Stomach (tissue), 9 donors: Measurements from ENCODE around the gene IL32. TPM values are rescaled to one million over a fixed set of nuclear protein-coding genes. Genes with fewer than 3 reads are reported as not detected.

ENCODE experiments used
- DNase-seq, 2 donors: peaks; one replicate each; pipeline versions ENCODE4 v3.0.0 to v3.0.0-alpha.2; 2013 to 2019
- H3K27ac ChIP-seq, 5 donors: fragments of 200-600 bp in 4 of 5; sonication (generic) in 4 of 5; one replicate each; pipeline ENCODE4 v1.5.1; 2013 to 2019; ENCODE audit warnings: mild to moderate bottlenecking in 1 of 5, moderate library complexity in 1 of 5
- H3K27me3 ChIP-seq, 3 donors: fragments of 200-600 bp; sonication (generic); one replicate each; pipeline ENCODE4 v1.5.1; 2017 to 2019; ENCODE audit warnings: mixed run types in 1 of 3
- H3K36me3 ChIP-seq, 4 donors: fragments of 200-600 bp; sonication (generic); 1 replicate in 3 of 4; 2 replicates in 1 of 4; pipeline ENCODE4 v1.5.1; 2016 to 2019
- H3K4me1 ChIP-seq, 4 donors: fragments of 200-600 bp; sonication (generic); one replicate each; pipeline ENCODE4 v1.5.1; 2016 to 2019
- H3K4me3 ChIP-seq, 4 donors: fragments of 200-600 bp; sonication (generic) in 3 of 4; one replicate each; pipeline ENCODE4 v1.5.1; 2016 to 2019; ENCODE audit warnings: mild to moderate bottlenecking in 1 of 4
- H3K9me3 ChIP-seq, 4 donors: fragments of 200-600 bp; sonication (generic); one replicate each; pipeline ENCODE4 v1.5.1; 2016 to 2019
- EP300 ChIP-seq: sonication (generic); formaldehyde crosslinking; IDR thresholded peaks from one replicate; pipeline ENCODE4 v1.6.1; 2017; ENCODE audit warnings: antibody characterized with exemption
- POLR2A ChIP-seq, 4 donors: fragments of 450-650 bp; IDR thresholded peaks; one replicate each; pipeline ENCODE4 v1.6.1; 2016; ENCODE audit warnings: antibody characterized with exemption in 4 of 4, control low read depth in 2 of 4, mild to moderate bottlenecking in 1 of 4, moderate library complexity in 1 of 4
- POLR2AphosphoS5 ChIP-seq, 3 donors: sonication (generic); formaldehyde crosslinking; IDR thresholded peaks; one replicate each; pipeline ENCODE4 v1.6.1; 2016; ENCODE audit warnings: antibody characterized with exemption in 3 of 3
- WGBS, 5 donors: extraction: QIAGEN DNeasy Blood & Tissue Kit in 3 of 5; methylation state at CpG; one replicate each; pipeline versions ENCODE4 v1.1.5 to v1.1.7; 2013 to 2018; 5-methylcytosine and 5-hydroxymethylcytosine counted together
- intact Hi-C: fragments of 100-400 bp; cut with DNase I; formaldehyde crosslinking; loops from one replicate; pipeline ENCODE4 v1.15.1; 2023; ENCODE audit warnings: low total_unique reads
- polyA plus RNA-seq, 3 donors: library from polyadenylated mRNA; stranded (reverse); fragments of 200-250 nt; gene quantifications; one replicate each; pipeline ENCODE4 v1.2.3, GENCODE V29; 2013
- total RNA-seq, 5 donors: library from RNA; depleted of rRNA; stranded (reverse); fragments of >200 nt; gene quantifications; one replicate each; pipeline versions ENCODE4 v1.1.0 to v1.2.3, GENCODE V29; 2014 to 2016
- TF ChIP-seq, protein P1 (sequence below), 7 experiments: fragments of 450-650 bp in 4 of 7; fragments of 200-600 bp in 3 of 7; sonication (generic) in 3 of 7; IDR thresholded peaks; one replicate each; pipeline ENCODE4 v1.5.1; 2016 to 2019; ENCODE audit warnings: antibody characterized with exemption in 7 of 7, control low read depth in 2 of 7, mild to moderate bottlenecking in 1 of 7
- donor health status: healthy with polysubstance abuse.
- donor health status: Bipolar disorder and iron deficiency.
- donor health status: healthy.

IL32 gene
- total and polyA plus RNA-seq, 8 donors, result 9.9 to 504 (median 75.7) TPM

DNA sequence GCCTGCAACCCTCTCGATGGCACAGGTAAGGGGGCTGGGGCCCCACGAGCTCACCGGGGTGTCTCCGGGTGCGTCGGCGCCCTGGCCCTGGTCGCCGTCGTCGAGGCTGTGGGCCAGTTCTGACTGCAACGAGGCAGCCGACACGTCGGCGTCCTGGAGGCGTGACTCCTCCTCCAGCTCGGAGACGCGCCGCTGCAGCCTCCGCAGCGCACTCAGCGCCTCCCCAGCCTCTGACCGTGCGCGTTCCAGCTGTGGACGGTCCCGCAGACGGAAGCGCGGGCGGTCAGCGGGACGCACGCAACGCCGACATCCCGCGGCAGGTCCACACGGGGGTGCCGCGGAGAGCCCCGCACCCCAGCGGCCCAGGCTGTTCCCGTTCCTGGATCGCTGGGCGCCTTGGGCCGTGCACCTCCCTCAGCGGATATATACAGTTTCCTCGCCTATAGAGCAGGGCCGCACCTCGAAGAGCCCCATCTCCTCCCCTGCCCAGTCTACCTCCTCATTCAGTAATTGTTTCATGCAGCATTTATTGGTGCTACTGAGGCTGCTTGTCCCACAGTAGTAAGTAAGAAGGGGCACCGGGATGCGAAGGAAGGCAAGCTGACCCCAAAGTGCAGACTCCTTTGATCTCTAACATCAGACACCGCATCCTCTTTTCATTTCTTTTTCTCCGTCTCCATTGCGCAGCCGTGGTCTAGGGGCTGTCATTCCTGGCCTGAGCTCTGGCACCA lies 35.8 kb upstream of the IL32 start:
- peaks cover 14 to 41% (median 23%) of the 10 kb centered on the region in 4 donors for H3K36me3 ChIP-seq
- H3K27me3 ChIP-seq, result peaks cover 3 to 65% (median 30%) of the 10 kb centered on the region in 3 donors
- H3K27ac ChIP-seq, result no peak overlapping the region
- TF ChIP-seq, protein P1, sequence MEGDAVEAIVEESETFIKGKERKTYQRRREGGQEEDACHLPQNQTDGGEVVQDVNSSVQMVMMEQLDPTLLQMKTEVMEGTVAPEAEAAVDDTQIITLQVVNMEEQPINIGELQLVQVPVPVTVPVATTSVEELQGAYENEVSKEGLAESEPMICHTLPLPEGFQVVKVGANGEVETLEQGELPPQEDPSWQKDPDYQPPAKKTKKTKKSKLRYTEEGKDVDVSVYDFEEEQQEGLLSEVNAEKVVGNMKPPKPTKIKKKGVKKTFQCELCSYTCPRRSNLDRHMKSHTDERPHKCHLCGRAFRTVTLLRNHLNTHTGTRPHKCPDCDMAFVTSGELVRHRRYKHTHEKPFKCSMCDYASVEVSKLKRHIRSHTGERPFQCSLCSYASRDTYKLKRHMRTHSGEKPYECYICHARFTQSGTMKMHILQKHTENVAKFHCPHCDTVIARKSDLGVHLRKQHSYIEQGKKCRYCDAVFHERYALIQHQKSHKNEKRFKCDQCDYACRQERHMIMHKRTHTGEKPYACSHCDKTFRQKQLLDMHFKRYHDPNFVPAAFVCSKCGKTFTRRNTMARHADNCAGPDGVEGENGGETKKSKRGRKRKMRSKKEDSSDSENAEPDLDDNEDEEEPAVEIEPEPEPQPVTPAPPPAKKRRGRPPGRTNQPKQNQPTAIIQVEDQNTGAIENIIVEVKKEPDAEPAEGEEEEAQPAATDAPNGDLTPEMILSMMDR (IDR thresholded peaks at IDR 0.05), result no peak
- TF ChIP-seq POLR2A (IDR thresholded peaks at IDR 0.05), result no peak
- TF ChIP-seq EP300, result no peak
- TF ChIP-seq POLR2AphosphoS5 (IDR thresholded peaks at IDR 0.05), result no peak
- peak overlapping the region in 2 of 4 donors; percentile 3 to 6 for H3K4me3 ChIP-seq
- H3K9me3 ChIP-seq, result no peaks in the 10 kb centered on the region
- peaks cover 11 to 46% (median 41%) of the 10 kb centered on the region in 4 donors for H3K4me1 ChIP-seq
- peak in 1 of 2 donors; percentile 72 for DNase-seq
- intact Hi-C loops, result no loop called here
- WGBS, 5 donors, result 27 to 54% (median 49%) methylated on average over 44 to 59 of the region's 59 CpGs

DNA sequence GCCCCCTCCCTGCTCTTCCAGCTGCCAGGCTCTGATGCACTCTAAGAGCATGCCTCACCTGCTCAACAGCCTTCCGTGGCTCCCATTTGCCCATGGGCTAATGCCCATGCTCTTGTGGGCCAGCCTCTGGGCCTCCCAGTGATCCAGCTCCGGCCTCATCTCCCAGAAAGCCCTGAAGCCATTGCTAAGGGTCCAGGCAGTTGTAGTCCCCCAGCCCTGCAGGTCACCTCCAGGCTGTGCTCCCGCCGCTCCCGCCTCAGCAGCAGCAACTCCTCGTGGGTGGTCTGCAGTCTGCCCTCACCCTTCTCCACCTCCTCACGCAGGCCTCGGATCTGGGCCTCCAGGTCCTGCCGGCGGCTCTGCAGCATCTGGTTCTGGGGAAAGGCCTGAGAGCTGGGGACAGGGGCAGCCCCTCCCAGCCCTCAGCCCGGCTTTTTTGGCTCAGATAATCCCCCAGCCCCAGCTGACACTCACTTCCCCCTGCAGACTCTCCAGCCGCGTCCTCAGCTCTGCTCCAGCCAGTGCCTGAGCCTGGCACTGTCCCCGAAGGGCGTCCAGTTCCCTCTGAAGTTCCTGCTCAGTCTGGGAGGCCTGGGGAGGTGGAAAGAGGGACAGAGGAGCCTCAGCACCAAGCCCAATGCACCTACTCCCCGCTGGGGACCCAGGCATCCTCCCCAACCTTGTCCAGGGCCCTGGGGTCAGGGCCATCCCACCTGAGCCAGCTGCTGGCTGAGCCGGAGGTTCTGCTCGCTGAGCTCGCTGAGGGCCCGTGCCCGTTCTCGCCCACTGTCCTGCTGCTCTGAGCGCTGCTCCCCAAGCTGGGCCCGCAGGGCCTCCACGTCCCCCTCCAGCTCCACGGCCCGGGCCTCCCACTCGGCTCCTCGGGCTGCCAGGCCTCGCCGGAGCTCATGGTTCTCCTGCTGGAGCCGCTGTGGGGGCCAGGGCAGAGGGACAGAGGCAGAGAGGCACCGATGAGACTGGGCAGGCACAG lies 34.9 kb upstream of the IL32 start:
- TF ChIP-seq EP300 (no peak), POLR2A (IDR thresholded peaks at IDR 0.05) (no peak), POLR2AphosphoS5 (IDR thresholded peaks at IDR 0.05) (no peak)
- TF ChIP-seq, protein P1 (IDR thresholded peaks at IDR 0.05), result no peak
- WGBS, 5 donors, result 77 to 87% (median 84%) methylated on average over 16 to 33 of the region's 33 CpGs
- Histone ChIP-seq H3K4me1 (peaks cover 10 to 44% (median 38%) of the 10 kb centered on the region in 4 donors), H3K9me3 (no peaks in the 10 kb centered on the region), H3K36me3 (peaks cover 14 to 41% (median 22%) of the 10 kb centered on the region in 4 donors), H3K27ac (no peak overlapping the region), H3K27me3 (peaks cover 3 to 73% (median 36%) of the 10 kb centered on the region in 3 donors), H3K4me3 (no peak overlapping the region)
- intact Hi-C loops, result no loop called here
- DNase-seq, result no peak

DNA sequence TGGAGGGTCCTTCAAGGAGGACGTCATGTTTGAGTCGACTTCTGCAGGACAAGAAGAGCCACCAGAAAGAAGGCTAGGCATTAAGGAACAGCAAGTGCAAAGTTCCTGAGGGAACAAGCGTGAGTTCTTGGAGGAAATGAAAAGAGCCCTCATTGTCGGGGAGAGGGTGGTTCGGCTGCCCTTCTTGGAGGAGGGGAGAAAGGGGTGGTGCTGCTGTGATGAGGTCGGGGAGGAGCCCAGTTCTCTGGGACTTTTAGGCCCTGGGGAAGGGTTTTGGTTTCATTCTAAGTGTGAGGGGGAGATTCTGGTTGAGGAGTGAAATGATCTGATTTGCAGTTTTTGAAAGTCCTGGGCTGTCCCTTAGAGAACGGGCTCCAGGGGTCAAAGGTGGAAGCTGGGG lies 32.8 kb upstream of the IL32 start:
- Histone ChIP-seq H3K4me1 (peaks cover 14 to 55% (median 52%) of the 10 kb centered on the region in 4 donors), H3K9me3 (no peaks in the 10 kb centered on the region), H3K27ac (no peak overlapping the region), H3K36me3 (peaks cover 0 to 22% (median 2%) of the 10 kb centered on the region in 4 donors), H3K27me3 (peaks cover 11 to 94% (median 57%) of the 10 kb centered on the region in 3 donors), H3K4me3 (no peak overlapping the region)
- WGBS, 5 donors, result 32 to 61% (median 51%) methylated on average over 7 of the region's 7 CpGs
- no peak for DNase-seq
- intact Hi-C loops, result no loop called here
- TF ChIP-seq, protein P1 (IDR thresholded peaks at IDR 0.05), result no peak
- TF ChIP-seq POLR2A (IDR thresholded peaks at IDR 0.05), result no peak
- TF ChIP-seq EP300, result no peak
- no peak for TF ChIP-seq POLR2AphosphoS5 (IDR thresholded peaks at IDR 0.05)
